Inferior parietal cortex (tissue), 1 donor: ENCODE measurements around the gene UBXN10.
"Not testable (repeated sequence)": the region's sequence is repeated elsewhere in the genome, so short reads cannot be mapped to it uniquely, and the experiment has no call there.

Experiments used
- DNase-seq: peaks from one replicate; pipeline ENCODE4 v3.0.0-alpha.2; 2016; ENCODE audit errors: extremely low spot score

The UBXN10 gene

GRCh38 chr1:20200966-20201365 is 15.1 kb downstream of the UBXN10 start:
- no peak for DNase-seq

DNA sequence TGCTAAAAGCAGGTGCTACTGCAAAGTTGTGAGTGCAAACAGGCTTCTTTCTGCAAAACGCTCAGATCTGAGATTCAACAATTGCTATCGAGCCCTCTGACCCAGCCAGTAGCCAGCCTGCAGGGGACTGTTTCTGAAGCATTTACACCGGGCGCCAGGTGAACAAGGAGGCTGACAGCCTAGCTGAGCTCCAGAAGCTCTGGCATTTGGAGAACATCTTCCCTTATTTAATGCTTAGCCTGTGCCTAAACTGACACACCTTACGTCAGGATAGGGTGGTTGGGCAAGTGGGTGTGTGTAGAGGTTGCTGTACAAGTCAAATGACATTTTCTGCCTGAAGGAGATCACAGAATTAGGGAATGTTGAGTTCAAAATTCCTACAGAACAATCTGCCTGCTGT is 16.3 kb downstream of the UBXN10 start:
- DNase-seq: no peak

GRCh38 chr1:20207546-20207945 is 21.6 kb downstream of the UBXN10 start:
- no peak for DNase-seq

DNA sequence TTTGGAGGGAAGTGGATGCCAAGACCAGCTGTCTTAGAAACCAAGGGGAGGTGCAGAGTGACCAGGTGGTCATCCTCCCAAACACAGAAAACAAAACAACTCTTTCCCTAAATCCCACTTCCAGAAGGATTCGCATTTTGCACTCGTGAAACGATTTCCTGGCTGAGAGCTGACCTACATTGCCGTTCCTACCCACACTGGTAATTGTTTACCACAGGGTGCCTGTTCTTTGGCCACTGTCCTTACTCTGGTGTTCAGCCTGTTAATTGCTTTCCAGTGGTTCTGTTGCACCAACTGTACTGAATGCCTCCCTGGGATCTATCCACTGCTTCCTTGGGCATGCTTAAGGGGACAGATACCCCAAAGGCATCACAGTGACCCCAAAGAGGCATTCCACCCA is 23.6 kb downstream of the UBXN10 start:
- DNase-seq: no peak

GRCh38 chr1:20210736-20211460 is 25.0 kb downstream of the UBXN10 start:
- DNase-seq: no peak

DNA sequence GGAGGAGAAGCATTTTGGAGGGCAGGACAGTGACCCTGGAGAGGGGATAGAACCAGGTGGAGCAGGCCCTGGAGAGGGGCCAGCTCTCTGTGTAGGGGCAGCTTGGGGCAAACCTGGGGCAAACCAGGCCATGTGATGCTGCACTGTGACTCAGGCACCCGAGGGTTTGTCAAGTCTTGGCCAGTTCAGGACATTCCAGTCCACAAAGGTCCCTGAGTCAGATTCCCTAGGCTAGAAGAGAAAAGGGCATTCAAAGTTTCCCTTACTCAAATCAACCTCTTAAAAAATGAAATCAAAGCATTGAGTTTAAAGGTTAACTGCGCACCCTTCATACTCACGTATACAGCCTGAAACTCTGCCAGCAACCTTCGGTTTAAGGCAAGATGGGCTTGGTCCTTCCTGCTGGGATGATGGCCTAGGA is 25.6 kb downstream of the UBXN10 start:
- no peak for DNase-seq

DNA sequence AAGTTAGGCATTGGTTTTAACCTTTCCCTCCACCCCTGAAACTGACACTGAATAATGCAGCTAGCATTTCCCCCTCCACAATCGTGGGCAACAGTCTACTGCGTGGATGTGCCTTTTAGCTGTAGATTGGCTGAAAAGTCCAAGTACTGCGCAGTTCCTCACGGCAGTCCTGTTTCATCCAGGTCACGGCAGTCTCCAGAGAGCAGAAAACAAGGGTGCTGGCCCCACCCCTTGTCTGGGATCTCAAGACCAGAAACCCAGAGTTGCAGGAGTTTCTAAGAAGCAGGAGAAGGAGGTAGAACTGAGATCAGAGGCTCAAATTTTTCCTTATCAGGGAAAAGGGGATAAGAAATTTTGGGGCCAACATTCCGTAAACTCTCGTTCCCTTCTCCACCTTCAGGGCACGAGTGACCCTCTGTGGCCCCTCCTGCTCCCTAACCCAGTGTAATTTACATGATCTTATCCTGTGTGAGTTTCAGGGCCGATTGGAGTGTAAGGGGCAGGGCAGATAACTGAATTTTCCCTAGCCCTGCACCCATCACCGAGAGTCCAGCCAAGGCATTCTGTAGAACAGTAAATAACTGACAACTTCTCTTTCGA is 26.3 kb downstream of the UBXN10 start:
- DNase-seq: no peak

DNA sequence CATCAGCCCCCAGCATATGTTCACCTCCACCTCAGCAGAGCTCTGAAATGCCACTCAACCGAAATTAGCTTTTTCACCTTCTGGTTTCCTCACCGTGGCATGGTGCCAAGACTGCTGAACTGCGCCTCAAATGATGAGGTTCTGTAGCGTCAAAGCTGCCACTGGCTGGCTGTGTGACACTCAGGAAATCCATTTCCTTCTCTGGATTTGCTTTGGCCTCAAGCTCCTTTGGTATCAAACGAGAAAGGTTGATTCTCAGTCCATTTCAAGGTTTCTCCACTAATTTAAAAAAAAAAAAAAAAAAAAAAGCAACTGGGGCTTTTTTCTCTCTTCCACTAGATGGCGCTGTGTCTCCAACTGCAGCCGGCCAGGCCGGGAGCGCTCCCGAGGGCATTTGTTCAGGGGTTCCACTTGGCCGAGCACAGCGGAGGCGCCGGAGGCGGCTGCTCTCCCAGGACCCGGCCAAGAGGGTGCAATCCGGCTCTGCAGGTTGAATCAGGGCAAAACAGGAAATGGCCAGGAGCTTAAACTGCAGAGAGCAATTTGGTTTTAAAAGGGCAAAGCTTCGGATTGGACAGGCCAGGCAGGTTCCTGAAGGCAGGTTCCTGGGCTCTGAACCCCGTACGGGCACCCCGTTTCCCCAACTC is 26.9 kb downstream of the UBXN10 start:
- DNase-seq: peak; percentile 78

- DNase-seq: no peak
Measured at GRCh38 chr1:20215716-20216115, 29.8 kb downstream of the UBXN10 start.

- no peak for DNase-seq
Measured at GRCh38 chr1:20216574-20216973, 30.7 kb downstream of the UBXN10 start.

DNA sequence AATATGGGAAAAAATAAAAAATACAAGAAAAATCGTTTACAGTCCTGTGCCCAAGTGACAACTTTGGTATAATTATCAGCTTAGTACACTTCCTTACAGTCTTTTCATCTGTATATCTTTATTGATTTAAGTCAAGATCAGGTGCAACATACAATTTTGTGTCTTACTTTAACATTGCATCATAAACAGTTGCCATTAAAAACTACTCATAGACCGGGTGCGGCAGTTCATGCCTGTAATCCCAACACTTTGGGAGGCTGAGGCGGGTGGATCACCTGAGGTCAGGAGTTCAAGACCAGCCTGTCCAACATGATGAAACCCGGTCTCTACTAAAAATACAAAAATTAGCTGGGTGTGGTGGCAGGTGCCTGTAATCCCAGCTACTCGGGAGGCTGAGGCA is 33.2 kb downstream of the UBXN10 start:
- not testable (repeated sequence) for DNase-seq

GRCh38 chr1:20220036-20220435 is 34.1 kb downstream of the UBXN10 start:
- DNase-seq: peak; percentile 38

DNA sequence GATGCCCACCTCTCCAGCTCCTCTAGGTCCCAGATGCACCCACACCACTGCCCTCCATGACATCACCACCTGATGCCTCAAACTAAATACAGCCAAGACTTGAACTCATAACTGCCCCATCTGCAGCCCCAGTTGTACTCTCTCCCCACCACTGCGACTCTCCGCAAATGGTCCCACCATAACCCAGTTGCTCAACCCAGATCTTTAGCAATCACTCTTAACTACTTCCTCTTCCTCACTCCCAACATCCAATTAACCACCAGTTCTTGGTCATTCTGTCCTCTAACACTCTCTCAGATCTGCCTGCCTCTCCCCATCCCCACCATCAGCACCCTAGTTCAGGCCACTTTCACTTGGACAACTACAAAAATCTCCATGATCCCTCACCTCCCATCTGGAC is 37.2 kb downstream of the UBXN10 start:
- no peak for DNase-seq

DNA sequence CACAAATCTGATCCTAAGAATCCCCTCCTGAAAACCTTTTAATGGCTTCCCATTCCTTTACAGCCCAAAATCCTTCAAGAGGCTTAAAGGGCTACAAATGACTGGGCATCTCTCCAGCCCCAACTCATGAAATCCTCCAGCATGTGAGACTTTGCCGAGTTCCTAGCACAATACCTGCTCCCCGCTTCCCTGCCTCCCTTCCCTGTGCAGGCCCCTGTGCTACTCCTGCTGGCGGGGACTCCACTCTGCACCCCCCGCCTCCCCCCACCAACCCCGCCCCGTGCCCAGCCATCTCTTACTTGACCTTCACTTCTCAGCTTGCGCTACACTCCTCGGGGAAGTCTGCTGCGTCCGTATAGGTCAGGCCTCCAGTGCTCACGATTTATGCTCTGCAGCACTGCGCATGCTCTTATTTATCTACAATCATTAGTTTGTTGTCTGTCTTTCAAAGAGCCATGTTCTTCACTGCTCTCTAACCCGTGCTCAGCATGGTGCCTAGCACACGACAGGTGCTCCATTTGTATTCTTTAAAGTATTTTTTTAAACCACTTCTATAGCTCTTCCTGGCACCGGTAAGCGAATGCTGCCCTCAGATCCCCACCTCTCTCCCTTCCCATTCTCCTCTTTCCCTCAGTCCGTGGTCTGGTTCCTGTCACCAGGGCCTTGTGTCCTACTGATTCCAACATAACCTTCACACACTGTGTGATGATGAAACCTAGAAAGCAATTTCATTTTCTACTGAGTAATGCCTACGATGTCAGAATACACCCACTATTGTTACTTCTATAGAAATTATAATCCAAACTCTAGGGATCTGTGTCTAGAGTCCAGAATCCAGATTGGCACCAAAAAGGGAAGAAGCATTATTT is 37.9 kb downstream of the UBXN10 start:
- DNase-seq: no peak

GRCh38 chr1:20224546-20224945 is 38.6 kb downstream of the UBXN10 start:
- DNase-seq: no peak

DNA sequence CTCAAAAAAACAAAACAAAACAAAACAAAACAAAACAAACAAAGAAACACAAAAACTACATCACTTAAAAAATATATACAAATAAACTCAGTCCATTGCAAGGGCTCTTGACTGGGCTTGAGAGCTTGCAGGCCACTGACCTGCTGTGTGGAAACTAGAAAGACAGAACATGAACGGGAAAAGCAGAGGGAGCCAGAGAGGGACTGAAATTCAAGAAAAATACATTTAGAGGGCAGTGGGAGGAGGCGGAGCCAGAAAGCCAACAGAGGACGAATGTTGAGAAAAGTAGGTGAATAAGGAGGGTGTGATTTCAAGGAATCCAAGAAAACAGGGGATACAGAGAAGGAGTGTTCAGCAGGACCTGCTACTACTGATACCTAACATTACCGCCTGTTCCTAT is 41.8 kb downstream of the UBXN10 start:
- no peak for DNase-seq

- DNase-seq: no peak
Measured at GRCh38 chr1:20228314-20228825, 42.5 kb downstream of the UBXN10 start.

GRCh38 chr1:20229171-20229570 is 43.3 kb downstream of the UBXN10 start:
- DNase-seq: no peak

GRCh38 chr1:20232564-20232963 is 46.7 kb downstream of the UBXN10 start:
- DNase-seq: not testable (repeated sequence)

DNA sequence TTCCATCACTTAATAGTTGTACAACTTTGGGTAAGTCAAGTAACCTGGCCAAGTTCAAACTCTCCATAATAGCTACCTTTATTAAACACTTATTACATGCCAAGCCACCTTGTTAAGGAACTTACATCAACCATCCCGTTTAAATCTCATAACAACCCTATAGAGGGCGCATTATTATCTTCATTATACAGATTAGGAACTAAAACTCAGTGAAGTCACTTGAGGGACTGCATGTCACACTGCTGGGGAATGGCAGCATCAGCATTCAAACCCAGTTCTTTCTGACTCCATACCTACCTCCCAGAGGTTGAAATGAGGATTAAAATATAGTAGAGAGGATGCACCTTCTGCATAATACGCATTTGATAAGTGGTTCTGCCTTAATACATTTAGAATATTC is 47.5 kb downstream of the UBXN10 start:
- DNase-seq: peak; percentile 58

- DNase-seq: peak; percentile 52
Measured at GRCh38 chr1:20233866-20234265, 48.0 kb downstream of the UBXN10 start.
